NCI-H2107 (cell line): ENCODE data around the gene PHF2.
A peak's percentile ranks its signal among the peaks of the same experiment; 100 is the strongest.

Experiments
- DNase-seq: peaks from one replicate; lab custom pipeline; 2025; lab: John Stamatoyannopoulos, UW

The PHF2 gene

DNA sequence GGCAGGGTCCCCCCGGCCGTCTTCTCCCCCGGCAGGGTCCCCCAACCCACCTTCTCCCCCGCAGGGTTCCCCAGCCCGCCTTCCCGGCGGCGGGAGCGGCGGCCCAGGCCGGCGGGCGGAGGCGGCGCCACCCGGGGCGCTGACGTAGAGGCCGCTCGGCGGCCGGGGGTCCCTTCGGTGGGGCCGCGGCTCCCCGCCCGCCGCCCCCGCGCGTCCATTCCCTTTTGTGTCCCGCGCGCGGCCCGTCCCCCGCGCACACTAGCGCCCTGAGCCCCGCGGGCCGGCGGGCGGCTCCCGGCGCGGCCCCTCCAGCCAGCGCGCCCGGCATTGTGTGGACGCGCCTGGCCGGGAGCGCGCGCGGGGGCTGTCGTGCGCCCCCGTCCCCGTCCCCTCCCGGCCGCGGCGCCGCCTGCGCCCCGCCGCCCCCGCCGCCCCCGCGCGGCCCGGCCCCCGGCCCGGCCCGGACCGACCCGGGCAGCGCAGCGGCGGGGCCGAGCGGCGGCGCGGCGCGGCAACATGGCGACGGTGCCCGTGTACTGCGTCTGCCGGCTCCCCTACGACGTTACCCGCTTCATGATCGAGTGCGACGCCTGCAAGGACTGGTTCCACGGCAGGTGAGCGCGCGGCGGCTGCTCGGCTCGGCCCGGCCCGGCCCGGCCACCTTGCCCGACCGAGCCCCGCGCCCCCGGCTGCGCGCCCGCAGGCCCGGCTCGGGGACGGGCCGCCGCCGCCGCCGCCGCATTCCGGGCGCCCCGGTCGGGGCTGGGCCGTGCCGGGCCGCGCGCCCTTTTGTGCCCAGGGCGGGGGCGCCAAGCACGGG, at the start of gene PHF2:
PHF2 (plus strand) TSS at position 327 of the 820 bp plus-strand sequence; CDS start at position 517, 190 bp downstream.
- DNase-seq = no peak

- DNase-seq = no peak
These were observed 45.0 kb upstream of the PHF2 start for GRCh38 chr9:93531374-93531773.

- DNase-seq = no peak
These were observed 44.2 kb upstream of the PHF2 start for GRCh38 chr9:93532141-93532540.

- DNase-seq = no peak
These were observed 42.5 kb upstream of the PHF2 start for GRCh38 chr9:93533863-93534262.

GRCh38 chr9:93536167-93536566, 40.2 kb upstream of the PHF2 start:
- DNase-seq = no peak

DNA sequence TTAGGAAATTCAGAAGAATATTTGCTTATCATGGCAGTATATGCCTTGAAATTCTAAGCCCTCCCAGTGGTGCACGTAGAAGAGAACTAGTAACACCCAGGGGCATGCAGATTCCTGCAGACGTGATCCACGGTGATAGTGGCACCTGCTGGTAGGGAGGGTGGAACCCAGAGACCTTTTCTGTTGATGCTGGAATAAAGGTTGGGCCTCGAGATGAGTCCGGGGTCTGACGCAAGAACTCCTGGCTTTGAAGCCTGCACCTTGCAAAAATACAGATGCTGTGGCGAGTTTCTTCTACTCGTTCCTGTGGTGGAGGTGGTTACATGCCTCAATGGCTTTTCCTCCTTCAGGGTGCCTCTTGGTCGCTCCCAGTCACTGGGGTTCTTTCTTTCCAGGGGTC, 39.5 kb upstream of the PHF2 start:
- DNase-seq = no peak

DNA sequence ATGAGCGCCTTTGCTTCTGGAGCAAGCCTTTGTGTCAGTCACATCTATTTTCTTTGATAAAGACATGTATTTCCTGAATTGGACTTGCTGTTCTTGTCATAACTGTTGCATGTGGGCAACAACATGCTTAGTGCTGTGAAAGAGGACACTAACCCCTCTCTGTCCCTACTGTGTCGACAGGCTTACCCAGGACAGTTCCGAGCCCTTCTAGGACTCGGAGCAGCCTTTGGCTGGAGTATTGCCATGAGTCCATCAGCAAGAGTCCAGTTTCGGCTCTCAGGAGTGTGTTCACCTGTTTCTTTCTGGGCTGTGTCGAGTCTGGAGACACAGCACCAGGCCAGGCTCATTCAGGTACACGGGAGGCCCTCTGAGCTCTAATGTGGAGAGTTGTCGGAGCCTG, 36.1 kb upstream of the PHF2 start:
- no peak for DNase-seq

DNA sequence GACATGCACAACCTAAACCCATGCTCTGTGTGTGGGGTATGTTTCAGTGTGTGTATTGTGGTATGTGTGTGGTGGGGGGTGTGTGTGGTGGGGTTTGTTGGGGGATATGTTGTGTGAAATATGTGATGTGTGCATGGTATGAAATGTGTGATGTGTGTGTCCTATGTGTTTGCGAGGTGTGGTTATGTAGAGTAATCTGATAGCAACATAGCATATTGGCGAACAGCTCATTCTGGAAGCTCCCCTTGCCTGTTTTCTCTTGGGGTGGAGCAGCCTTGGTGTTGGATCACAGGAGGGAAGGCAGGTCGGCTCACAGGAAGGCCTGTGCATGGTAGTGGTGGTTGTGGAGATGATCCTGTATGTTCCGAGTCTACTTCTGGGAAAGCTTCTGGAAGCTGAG, 35.4 kb upstream of the PHF2 start:
- DNase-seq = no peak

GRCh38 chr9:93541581-93542349, 34.6 kb upstream of the PHF2 start:
- no peak for DNase-seq

- DNase-seq = no peak
These were observed 33.3 kb upstream of the PHF2 start for GRCh38 chr9:93543117-93543516.

DNA sequence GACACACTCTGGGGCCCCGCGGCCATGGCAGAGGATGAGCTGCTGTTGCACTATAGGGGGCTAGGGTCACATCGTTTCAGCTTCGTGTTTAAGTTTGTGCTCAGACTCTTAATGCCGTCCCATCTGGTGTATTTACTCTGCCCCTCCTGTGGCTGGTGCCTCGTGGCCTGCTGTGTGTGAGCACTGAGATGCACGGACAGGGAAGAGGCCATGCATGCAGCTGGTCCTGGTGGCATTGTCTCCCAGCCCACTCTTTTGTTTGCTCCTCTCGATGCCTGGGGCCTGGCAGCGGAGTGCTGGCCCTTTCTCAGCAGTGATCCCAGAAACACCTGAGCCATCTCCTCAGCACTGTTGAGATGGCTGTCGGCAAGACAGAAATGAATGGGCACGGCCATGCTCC, 30.0 kb upstream of the PHF2 start:
- no peak for DNase-seq

GRCh38 chr9:93549611-93550010, 26.8 kb upstream of the PHF2 start:
- no peak for DNase-seq

DNA sequence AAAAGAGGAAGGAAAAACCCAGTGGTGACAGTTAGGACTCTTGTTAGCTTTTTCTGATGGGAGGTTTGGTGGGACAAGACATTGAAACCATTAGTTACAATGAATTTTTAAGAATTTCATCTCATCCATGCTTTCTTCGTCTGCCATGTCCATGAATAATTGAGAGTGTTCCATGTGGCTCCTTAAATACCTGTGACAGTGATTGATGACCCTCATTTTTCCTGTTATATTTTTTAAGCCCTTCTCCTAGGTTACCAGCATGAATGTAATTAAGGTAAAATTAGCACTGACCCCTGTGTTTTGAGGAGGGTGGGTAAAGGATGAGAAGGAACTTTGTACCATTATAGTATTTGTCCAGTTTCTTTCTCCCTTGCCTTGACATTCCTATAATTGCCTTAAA, 23.5 kb upstream of the PHF2 start:
- no peak for DNase-seq

DNA sequence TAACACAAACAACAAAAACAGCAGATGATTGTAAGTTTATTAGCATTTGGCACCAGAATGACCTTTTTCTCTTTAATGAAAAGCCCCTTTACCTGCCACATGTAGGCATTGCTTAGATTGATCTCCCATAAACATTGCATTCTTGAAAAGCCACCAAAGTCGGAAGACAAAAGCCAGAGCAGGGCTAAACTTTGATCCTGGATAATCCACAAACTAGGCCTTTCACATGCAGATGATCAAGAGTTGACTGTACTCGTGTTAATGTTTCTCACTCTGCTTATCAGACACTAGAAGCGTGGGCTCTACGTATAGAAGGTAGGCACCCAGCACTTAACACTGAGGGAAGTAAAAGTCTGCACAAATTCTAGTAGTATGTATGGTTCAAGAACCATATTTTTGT, 21.0 kb upstream of the PHF2 start:
- no peak for DNase-seq

DNA sequence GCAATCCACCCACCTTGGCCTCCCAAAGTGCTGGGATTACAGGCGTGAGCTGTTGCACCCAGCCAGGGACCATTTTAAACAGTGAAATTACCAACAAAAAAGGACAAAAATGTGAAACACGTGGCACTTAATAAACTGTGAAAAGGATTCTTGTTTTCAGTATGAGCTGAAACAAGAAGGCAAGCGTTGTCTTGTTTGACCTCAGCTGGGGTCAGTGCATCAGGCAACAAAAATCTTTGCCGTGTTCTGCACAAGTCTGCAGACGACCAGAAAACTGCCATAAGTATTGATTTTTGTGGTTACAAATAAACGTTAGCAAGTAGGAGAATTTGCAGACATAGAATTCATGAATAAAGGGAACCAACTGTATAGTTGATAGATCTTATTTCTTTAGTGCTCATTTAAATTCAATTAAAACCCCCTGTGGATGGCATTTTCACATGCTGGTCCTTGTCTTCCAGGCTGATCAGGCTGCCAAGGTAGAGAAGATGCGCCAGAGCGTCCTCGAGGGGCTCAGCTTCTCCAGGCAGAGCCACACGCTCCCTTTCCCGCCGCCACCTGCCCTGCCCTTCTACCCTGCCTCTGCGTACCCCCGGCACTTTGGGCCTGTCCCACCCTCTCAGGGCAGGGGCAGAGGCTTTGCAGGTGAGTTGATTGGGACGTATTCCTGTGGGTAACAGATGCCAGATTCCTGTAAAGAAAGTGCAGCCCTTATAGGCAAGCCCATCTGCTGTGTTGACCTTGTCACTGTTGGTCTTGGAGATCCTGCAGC, 18.8 kb upstream of the PHF2 start:
- DNase-seq = no peak

DNA sequence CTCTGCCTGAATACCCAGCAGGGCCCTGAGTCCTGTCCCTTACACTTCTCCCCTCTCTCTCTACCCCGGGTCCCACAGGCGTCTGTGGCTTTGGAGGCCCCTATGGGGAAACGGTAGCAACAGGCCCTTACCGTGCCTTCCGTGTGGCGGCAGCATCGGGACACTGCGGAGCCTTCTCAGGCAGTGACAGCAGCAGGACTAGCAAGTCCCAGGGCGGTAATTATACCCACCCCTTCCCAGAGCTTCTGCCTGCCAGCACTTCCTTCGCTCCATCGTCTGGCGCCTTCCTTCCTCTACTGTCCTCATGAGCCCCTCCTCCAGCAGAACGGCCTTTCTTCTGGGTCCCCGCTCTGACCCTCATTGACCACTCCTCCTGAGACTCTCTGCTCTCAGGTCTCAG, 17.9 kb upstream of the PHF2 start:
- DNase-seq = no peak

DNA sequence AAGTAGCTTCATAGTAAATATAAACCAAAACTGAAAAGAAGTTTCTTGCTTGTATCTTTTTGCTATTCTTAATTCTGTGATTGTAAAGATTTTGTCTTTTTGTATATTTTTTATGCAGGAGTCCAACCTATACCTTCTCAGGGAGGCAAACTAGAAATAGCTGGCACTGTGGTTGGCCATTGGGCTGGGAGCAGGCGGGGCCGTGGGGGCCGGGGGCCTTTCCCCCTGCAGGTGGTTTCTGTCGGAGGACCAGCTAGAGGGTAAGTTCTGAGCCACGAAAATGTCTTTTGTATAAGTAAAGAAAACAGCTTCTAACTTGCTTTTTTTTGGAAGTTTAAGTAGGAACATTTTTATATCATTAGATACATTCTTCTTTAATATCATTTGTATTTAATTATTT, 15.4 kb upstream of the PHF2 start:
- DNase-seq = no peak

- DNase-seq = no peak
These were observed 14.2 kb upstream of the PHF2 start for GRCh38 chr9:93562157-93562556.

DNA sequence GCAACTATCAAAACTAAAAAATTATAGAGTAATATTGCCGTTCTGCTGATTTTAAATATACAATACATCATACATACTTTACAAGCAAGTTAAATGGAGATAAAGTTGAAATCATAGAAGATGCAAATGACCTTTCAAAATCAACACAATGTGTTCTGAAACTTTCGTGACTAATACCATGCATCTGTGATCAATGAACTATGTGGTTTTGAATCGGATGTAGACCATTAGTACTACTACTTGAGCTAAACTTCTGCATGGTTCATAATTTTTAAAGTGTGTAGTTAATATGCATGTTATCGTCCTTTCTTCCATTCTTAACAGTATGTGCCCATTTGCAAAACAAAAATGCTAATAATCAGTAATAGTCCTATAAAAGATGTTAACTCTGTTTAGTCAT, 11.3 kb upstream of the PHF2 start:
- DNase-seq = no peak

GRCh38 chr9:93566408-93567270, 9.7 kb upstream of the PHF2 start:
- peak; percentile 91 for DNase-seq

DNA sequence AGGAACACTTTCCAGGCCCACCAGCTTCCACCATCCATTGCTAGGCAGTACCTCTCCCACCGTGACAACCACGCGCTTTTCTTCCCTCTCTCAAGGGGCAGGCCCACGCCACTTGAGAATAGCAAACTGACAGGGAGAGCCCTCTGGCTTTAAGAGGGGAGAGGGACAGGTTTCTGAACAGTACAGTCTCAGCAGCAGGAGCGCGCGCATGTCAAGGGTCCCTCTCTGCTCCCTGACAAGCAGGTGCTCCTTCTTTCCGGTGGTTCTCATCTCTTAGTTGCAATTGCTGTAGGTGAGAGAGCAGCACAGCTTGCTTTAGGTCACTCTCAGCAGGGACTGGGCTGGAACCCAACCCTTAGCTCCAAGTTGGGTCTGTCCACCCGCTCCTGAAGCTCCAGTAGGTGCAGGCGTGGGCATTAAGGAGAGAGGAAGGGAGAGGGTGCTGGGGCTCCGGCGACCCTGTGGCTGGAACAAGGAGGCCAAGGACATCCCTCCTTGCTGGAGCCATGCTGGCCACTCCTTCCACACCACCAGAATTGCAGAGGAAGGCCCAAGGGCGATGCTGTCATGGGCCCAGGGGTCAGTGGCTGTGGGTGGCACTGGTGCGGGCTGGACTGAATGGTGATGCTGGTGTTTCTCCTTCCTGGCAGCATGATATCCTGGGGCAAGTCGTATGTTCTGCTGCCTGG, 9.0 kb upstream of the PHF2 start:
- no peak for DNase-seq
